OCI-LY3 (cell line): ENCODE results near the gene FGD2.
"Not testable (repeated sequence)": the region's sequence is repeated elsewhere in the genome, so short reads cannot be mapped to it uniquely, and the experiment has no call there.

Source experiments
- H2AFZ ChIP-seq: fragments of 200-600, 300-600 bp; shearing (Covaris generic); 2 replicates; pipeline ENCODE4 v1.6.0; 2014; ENCODE audit warnings: antibody characterized with exemption, low read depth, low read length
- H3K27ac ChIP-seq: fragments of 200-600, 300-600 bp; sonication (generic); 2 replicates; pipeline ENCODE4 v1.5.1; 2014; ENCODE audit warnings: mild to moderate bottlenecking, low read length, moderate library complexity, mixed read lengths
- H3K27me3 ChIP-seq: fragments of 200-600, 300-600 bp; sonication (generic); 2 replicates; pipeline ENCODE4 v1.6.1; 2014; ENCODE audit warnings: low read depth, low read length, mixed read lengths
- H3K36me3 ChIP-seq: fragments of 200-600, 300-600 bp; sonication (generic); replicated peaks from 2 replicates; pipeline ENCODE3; 2014; ENCODE audit warnings: low read depth, low read length, mixed read lengths
- H3K4me1 ChIP-seq: fragments of 300-600, 200-600 bp; sonication (generic); 2 replicates; pipeline ENCODE4 v1.6.1; 2014; ENCODE audit warnings: low read length, mixed read lengths
- H3K4me2 ChIP-seq: fragments of 200-600, 300-600 bp; sonication (generic); 2 replicates; pipeline ENCODE4 v1.6.1; 2014; ENCODE audit warnings: low read length, mixed read lengths
- H3K4me3 ChIP-seq: fragments of 300-600, 200-600 bp; sonication (generic); 2 replicates; pipeline ENCODE4 v1.5.1; 2014; ENCODE audit warnings: antibody characterized with exemption, mild to moderate bottlenecking, low read length, moderate library complexity
- H3K79me2 ChIP-seq: fragments of 300-600, 200-600 bp; shearing (Covaris generic); 2 replicates; pipeline ENCODE4 v1.6.1; 2014; ENCODE audit warnings: mild to moderate bottlenecking, low read length, mixed read lengths
- H3K9ac ChIP-seq: fragments of 300-600, 200-600 bp; shearing (Covaris generic); 2 replicates; pipeline ENCODE4 v1.6.0; 2014; ENCODE audit warnings: mild to moderate bottlenecking, low read length, moderate library complexity
- H3K9me3 ChIP-seq: fragments of 200-600, 300-600 bp; shearing (Covaris generic); 2 replicates; pipeline ENCODE4 v1.6.1; 2014; ENCODE audit warnings: low read length, mixed read lengths; ENCODE audit not compliant: insufficient read depth
- H4K20me1 ChIP-seq: fragments of 200-600, 300-600 bp; sonication (generic); 2 replicates; pipeline ENCODE4 v1.6.1; 2016; ENCODE audit warnings: low read length, mixed read lengths; ENCODE audit not compliant: insufficient read depth
- CTCF ChIP-seq: fragments of 200-600, 300-600 bp; sonication (generic); IDR thresholded peaks from 2 replicates; pipeline ENCODE4 v1.5.1; 2014; ENCODE audit warnings: antibody characterized with exemption, low read length, low read depth
- EZH2phosphoT487 ChIP-seq: fragments of 200-600 bp; shearing (Covaris generic); IDR thresholded peaks from 2 replicates; pipeline ENCODE4 v1.6.1; 2018; ENCODE audit warnings: antibody characterized with exemption, mixed run types, low read depth

Gene FGD2

GRCh38 chr6:37042150-37042549, 36.7 kb downstream of the FGD2 start:
- Histone ChIP-seq H4K20me1 (no peaks in the 10 kb centered on the region), H3K4me3 (no peak overlapping the region), H2AFZ (no peak overlapping the region), H3K36me3 (peaks cover 14% of the 10 kb centered on the region), H3K9me3 (no peaks in the 10 kb centered on the region), H3K27me3 (no peaks in the 10 kb centered on the region), H3K4me1 (peaks cover 18% of the 10 kb centered on the region), H3K27ac (no peak overlapping the region), H3K79me2 (no peaks in the 10 kb centered on the region), H3K9ac (no peak overlapping the region), H3K4me2 (no peak overlapping the region)
- TF ChIP-seq EZH2phosphoT487: no peak
- TF ChIP-seq CTCF: no peak

DNA sequence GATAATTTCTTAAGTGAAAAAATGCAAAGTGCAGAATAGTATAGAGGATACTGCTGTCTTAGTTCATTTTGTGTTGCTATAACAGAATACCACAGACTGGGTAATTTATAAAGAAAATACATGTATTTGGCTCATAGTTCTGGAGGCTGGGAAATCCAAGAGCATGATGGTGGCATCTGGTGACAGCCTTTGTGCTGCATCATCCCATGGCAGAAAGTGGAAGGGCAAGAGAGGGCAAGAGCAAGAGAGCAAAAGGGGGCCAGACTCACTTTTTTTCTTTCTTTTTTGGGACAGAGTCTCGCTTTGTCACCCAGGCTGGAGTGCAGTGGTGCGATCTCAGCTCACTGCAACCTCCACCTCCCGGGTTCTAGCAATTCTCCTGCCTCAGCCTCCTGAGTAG, 37.6 kb downstream of the FGD2 start:
- H3K79me2 ChIP-seq, H3K4me3 ChIP-seq, H3K9me3 ChIP-seq, H3K27ac ChIP-seq, H3K9ac ChIP-seq, H2AFZ ChIP-seq, H3K4me2 ChIP-seq, H3K27me3 ChIP-seq, H4K20me1 ChIP-seq: not testable (repeated sequence)
- peaks cover 28% of the 10 kb centered on the region for H3K4me1 ChIP-seq
- H3K36me3 ChIP-seq: peaks cover 11% of the 10 kb centered on the region

DNA sequence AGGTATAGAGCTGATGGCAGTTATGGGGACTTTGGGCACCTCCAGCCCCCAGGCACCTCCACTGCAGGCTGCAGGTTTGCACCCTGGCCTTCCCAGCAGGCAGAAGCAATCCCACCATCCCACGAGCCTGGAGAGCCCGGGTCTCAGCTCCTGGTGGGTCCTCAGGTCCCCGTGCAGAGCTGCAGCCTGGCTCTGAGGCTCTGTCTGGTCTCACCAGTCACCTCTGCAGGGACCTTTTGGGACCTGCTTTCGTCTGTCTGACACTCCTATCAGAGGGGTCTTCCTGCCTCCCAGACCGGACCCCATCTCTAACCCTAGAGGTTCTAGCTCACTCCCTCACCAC, 41.9 kb downstream of the FGD2 start:
- no peaks in the 10 kb centered on the region for H3K27me3 ChIP-seq
- peak overlapping the region; percentile 96 for H3K27ac ChIP-seq
- H3K4me2 ChIP-seq: peak overlapping the region; percentile 25
- peaks cover 63% of the 10 kb centered on the region for H3K4me1 ChIP-seq
- H4K20me1 ChIP-seq: no peaks in the 10 kb centered on the region
- peak overlapping the region; percentile 49; the same call in 1 of the 2 replicates for H3K9ac ChIP-seq
- TF ChIP-seq EZH2phosphoT487 (no peak), CTCF (no peak)
- peak overlapping the region; percentile 8; the same call in 1 of the 2 replicates for H3K4me3 ChIP-seq
- no peaks in the 10 kb centered on the region for H3K9me3 ChIP-seq
- H3K79me2 ChIP-seq: peaks cover 34% of the 10 kb centered on the region
- peaks cover 5% of the 10 kb centered on the region for H3K36me3 ChIP-seq
- no peak overlapping the region for H2AFZ ChIP-seq

DNA sequence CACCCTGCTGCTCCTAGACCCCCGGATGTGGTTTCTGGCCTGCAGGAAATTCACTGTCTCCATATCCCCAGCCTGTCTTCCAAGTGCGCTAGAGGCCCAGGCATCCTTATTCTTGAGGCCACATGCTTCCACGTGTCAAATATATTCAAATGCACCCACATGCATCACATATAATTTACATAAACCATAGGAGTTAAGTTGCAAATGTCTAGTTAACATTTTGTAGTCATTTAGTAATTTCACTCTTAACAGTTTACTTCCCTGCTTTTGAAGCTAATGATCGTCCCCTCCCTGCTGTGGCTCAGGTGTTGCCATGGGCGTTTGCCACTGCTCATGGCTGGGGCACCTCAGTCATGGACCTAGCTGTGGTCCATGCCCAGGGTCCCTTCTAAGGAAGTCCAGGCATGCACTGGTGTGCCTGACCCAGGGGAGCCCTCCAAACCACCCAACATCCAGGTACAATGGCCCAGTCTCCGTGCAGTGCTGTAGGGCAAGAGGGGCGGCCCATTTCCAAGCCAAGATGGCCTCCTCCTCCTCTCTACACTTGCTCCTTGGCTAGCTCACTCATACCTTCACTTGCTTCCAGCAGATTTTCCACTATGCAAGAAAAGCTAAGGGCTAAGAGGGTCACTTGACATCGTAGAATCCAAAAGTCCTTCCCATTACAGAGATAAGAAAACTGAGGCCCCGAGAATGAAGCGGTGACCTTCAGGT, 42.4 kb downstream of the FGD2 start:
- peak overlapping the region; percentile 96 for H3K27ac ChIP-seq
- peaks cover 36% of the 10 kb centered on the region for H3K79me2 ChIP-seq
- peaks cover 68% of the 10 kb centered on the region for H3K4me1 ChIP-seq
- H3K4me3 ChIP-seq: peak overlapping the region; percentile 46
- no peaks in the 10 kb centered on the region for H3K27me3 ChIP-seq
- TF ChIP-seq CTCF (no peak), EZH2phosphoT487 (no peak)
- peaks cover 5% of the 10 kb centered on the region for H3K36me3 ChIP-seq
- no peak overlapping the region for H2AFZ ChIP-seq
- H3K9me3 ChIP-seq: no peaks in the 10 kb centered on the region
- H3K4me2 ChIP-seq: peak overlapping the region; percentile 74
- H4K20me1 ChIP-seq: no peaks in the 10 kb centered on the region
- H3K9ac ChIP-seq: peak overlapping the region; percentile 99
